GM21423 (cell line): ENCODE results near the gene ZWINT.

Source experiments
- ATAC-seq: cut with Tn5 transposase; IDR thresholded peaks from one replicate; pipeline ENCODE4 v1.9.1; 2021; ENCODE audit warnings: mild to moderate bottlenecking, moderate library complexity; ENCODE audit not compliant: unreplicated experiment

The ZWINT gene

GRCh38 chr10:56360967-56361612 is at the start of gene ZWINT:
Gene ZWINT, minus strand, starts transcription at chr10:56361259. Its CDS starts 23 bp downstream, at chr10:56361236.
- ATAC-seq = peak; percentile 99

GRCh38 chr10:56383806-56384205 is 22.7 kb upstream of the ZWINT start:
- no peak for ATAC-seq

- no peak for ATAC-seq
Observed at GRCh38 chr10:56370217-56371113, 9.4 kb upstream of the ZWINT start.

GRCh38 chr10:56360583-56360966 is 484 bp downstream of the ZWINT start:
- no peak for ATAC-seq

- ATAC-seq = no peak
Observed at GRCh38 chr10:56359837-56360236, 1.2 kb downstream of the ZWINT start.

- no peak for ATAC-seq
Observed at GRCh38 chr10:56357018-56357417, 4.0 kb downstream of the ZWINT start.

GRCh38 chr10:56351909-56352630 is 9.0 kb downstream of the ZWINT start:
- no peak for ATAC-seq

- no peak for ATAC-seq
Observed at GRCh38 chr10:56349611-56350010, 11.4 kb downstream of the ZWINT start.

- no peak for ATAC-seq
Observed at GRCh38 chr10:56348101-56348500, 13.0 kb downstream of the ZWINT start.

- ATAC-seq = no peak
Observed at GRCh38 chr10:56346845-56347415, 14.1 kb downstream of the ZWINT start.

GRCh38 chr10:56341612-56342011 is 19.4 kb downstream of the ZWINT start:
- ATAC-seq = no peak

GRCh38 chr10:56329961-56330360 is 31.1 kb downstream of the ZWINT start:
- no peak for ATAC-seq

GRCh38 chr10:56327118-56327517 is 33.9 kb downstream of the ZWINT start:
- ATAC-seq = no peak

- ATAC-seq = peak; percentile 96
Observed at GRCh38 chr10:56319386-56319785, 41.7 kb downstream of the ZWINT start.

GRCh38 chr10:56318816-56319215 is 42.2 kb downstream of the ZWINT start:
- peak; percentile 6 for ATAC-seq

GRCh38 chr10:56317603-56318002 is 43.5 kb downstream of the ZWINT start:
- ATAC-seq = no peak

- ATAC-seq = no peak
Observed at GRCh38 chr10:56316603-56317002, 44.5 kb downstream of the ZWINT start.
